ENCODE measurements around the gene MACROH2A1. TPM values are rescaled to one million over a fixed set of nuclear protein-coding genes. Genes with fewer than 3 reads are reported as not detected.

Gene MACROH2A1
- total and polyA plus RNA-seq, 5 donors, result 128 to 160 (median 146) TPM

DNA sequence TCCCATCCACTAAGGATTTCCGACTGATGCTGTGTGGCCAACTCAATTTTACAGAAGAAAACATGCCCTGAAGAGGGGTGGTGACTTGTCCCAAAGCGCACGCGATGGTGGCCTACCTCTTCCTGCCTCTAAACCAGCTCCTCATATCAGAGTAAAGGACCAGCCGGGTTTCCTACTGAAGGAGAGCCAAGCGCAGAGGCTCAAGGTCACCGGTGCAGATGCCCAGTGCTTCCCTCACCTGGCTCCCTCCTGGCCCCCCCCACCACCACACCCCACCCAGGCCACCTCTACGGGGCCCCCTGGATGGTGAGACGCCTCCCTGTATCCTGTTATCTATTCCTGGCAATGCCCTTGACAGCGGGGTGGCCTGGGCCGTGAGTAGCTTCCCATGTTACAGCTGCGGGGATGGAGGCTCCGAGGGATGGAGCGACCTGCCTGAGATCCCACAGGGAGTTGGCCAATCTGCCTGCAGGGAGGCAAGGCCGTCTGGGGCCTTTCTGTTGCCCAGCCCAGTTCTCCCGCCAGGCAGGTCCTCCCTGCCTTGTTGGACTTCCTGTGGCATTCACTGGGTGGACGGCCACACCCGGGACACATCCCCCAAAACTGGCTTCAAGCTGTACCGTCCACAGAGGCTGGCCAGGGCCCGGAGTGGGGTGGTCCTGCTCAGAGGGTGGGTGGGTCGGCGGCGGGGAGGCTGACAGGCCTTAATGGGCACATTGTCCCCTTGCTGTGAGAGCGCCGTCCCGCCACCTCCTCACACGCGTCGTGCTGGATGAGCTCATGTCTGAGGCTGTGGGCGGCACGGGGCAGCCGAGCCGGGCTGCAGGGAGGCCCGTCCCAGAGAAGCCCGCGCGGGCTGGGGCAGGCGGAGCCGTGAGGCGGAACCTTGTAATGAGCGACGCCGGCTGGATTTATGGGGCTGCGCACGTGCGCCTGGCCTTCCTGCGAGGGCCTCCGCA, 72.5 kb downstream of the MACROH2A1 start:
- H3K27ac ChIP-seq (ENCODE audit: low read length), result no peak overlapping the region
- H3K4me3 ChIP-seq (ENCODE audit: low read length), result no peak overlapping the region
- H3K4me1 ChIP-seq (ENCODE audit: control insufficient read depth, insufficient read depth, low read length), result no peaks in the 10 kb centered on the region
- intact Hi-C loops (cut with DNase I), result no loop called here
- peak in 1 of 3 donors; percentile 14 for DNase-seq
- no peaks in the 10 kb centered on the region for H3K9me3 ChIP-seq (ENCODE audit: control insufficient read depth, low read length)
- ATAC-seq, result no peak
- no peaks in the 10 kb centered on the region for H3K27me3 ChIP-seq (ENCODE audit: control insufficient read depth, insufficient read depth)
- 74% methylated on average over 48 of the region's 48 CpGs for WGBS

DNA sequence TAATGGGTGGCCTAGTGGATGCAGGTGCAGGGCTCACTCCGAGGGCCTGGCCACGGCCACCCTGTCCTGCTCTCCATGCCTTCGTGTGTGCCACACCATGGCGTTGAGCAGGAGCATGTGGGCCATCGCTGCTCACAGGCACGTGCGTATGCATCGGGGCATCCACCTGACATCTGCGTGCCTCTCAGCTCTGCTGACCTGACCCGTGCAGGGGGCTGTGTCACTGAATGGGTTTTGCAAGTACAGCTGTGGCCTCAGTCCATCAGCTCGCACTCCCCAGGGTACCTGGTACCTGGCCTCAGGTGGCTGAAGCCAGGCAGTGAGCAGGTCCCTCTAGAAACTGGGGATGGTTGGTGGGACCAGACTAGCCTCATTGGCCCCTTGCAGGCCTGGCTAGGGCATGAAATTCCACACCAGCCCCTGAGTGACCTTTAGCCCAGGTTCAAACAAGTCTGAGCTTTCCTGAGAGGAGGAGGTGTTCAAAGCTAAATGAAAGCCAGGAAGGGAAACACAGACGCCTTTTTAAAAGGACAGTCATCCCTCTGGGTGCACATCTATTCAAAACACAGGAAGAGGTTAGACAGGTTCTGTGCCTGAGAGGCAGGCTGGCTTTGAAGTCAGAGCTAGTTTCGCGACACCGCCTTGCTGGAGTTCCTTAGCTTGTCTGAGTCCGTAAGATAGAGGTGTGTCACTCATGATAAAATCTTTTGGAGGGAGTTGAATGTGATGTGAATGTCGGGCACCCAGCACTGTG, 74.0 kb downstream of the MACROH2A1 start:
- Histone ChIP-seq H3K27me3 (ENCODE audit: control insufficient read depth, insufficient read depth) (no peaks in the 10 kb centered on the region), H3K4me3 (ENCODE audit: low read length) (no peak overlapping the region), H3K4me1 (ENCODE audit: control insufficient read depth, insufficient read depth, low read length) (no peaks in the 10 kb centered on the region), H3K9me3 (ENCODE audit: control insufficient read depth, low read length) (no peaks in the 10 kb centered on the region), H3K27ac (ENCODE audit: low read length) (no peak overlapping the region)
- 88% methylated on average over 17 of the region's 17 CpGs for WGBS
- ATAC-seq (no peak), DNase-seq (no peak)
- intact Hi-C loops (cut with DNase I), result no loop called here

DNA sequence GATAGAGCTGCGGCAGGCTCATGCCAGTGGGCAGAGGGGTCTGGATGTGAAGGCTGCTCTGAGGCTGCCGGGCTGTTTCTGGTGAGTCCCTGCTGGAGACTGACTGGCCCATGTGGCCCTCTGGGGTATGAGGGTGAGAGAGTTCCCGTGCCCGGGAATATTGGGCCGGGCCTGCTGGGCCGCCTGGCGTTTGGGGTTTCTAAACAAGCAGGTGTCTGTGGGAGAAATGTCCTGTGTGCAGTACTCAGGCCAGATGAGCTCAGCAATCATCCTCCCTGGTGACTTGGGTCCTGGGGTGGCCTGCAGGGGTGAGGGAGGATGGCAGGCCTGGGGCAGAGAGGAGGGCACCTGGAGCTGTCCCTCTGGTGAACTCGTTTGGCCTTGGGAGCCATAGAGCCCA, 74.9 kb downstream of the MACROH2A1 start:
- Histone ChIP-seq H3K9me3 (ENCODE audit: control insufficient read depth, low read length) (no peaks in the 10 kb centered on the region), H3K27me3 (ENCODE audit: control insufficient read depth, insufficient read depth) (no peaks in the 10 kb centered on the region), H3K27ac (ENCODE audit: low read length) (no peak overlapping the region), H3K4me3 (ENCODE audit: low read length) (no peak overlapping the region), H3K4me1 (ENCODE audit: control insufficient read depth, insufficient read depth, low read length) (no peaks in the 10 kb centered on the region)
- no peak for ATAC-seq
- intact Hi-C loops (cut with DNase I), result no loop called here
- no peak for DNase-seq
- WGBS, result 93% methylated on average over 8 of the region's 8 CpGs

DNA sequence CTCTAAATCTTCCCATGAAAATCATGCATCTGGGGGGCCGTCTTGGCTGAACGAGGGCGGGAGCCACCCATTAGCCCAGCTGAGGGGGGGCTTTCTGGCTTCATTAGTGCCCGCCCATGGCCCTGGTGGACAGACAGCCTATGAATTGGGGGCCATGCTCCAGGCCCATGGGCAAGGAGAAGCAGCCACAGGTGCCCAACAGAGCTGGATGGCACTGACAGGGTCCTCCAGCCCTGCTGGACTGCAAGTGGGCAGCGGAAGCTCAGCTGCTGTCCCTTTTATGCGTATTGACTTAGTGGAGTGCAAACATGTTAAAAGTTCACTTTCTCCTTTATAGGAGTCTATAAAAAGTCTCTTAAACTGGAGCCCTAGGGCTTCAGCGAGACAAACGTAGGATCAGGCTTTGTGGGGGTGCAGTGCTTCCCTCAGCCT, 75.3 kb downstream of the MACROH2A1 start:
- no peak for ATAC-seq
- no peaks in the 10 kb centered on the region for H3K27me3 ChIP-seq (ENCODE audit: control insufficient read depth, insufficient read depth)
- H3K4me3 ChIP-seq (ENCODE audit: low read length), result no peak overlapping the region
- H3K9me3 ChIP-seq (ENCODE audit: control insufficient read depth, low read length), result no peaks in the 10 kb centered on the region
- intact Hi-C loops (cut with DNase I), result no loop called here
- 90% methylated on average over 8 of the region's 8 CpGs for WGBS
- H3K4me1 ChIP-seq (ENCODE audit: control insufficient read depth, insufficient read depth, low read length), result no peaks in the 10 kb centered on the region
- no peak overlapping the region for H3K27ac ChIP-seq (ENCODE audit: low read length)
- no peak for DNase-seq

DNA sequence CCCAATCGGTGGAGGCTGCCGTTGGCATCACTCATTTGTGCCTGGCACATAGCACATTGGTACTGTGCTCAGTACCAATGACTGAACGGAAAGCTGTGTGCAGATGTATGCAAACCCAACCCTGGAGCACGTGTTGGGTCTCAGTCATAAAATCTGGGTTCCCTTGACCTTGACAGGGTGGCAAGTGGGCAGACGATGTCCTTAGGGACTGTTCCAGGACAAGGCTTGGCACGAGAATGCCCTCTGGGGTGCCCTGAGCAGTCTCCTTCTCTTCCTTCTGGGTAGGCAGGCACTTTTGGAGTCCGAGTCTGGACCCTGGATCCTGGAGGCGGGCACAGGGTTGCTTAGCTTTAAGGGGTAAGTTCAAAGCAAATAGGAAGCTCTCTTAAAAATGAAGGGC, 75.8 kb downstream of the MACROH2A1 start:
- no peak overlapping the region for H3K27ac ChIP-seq (ENCODE audit: low read length)
- H3K4me1 ChIP-seq (ENCODE audit: control insufficient read depth, insufficient read depth, low read length), result no peaks in the 10 kb centered on the region
- intact Hi-C loops (cut with DNase I), result no loop called here
- WGBS, result 91% methylated on average over 8 of the region's 8 CpGs
- ATAC-seq (no peak), DNase-seq (no peak)
- no peaks in the 10 kb centered on the region for H3K9me3 ChIP-seq (ENCODE audit: control insufficient read depth, low read length)
- H3K27me3 ChIP-seq (ENCODE audit: control insufficient read depth, insufficient read depth), result no peaks in the 10 kb centered on the region
- H3K4me3 ChIP-seq (ENCODE audit: low read length), result no peak overlapping the region

DNA sequence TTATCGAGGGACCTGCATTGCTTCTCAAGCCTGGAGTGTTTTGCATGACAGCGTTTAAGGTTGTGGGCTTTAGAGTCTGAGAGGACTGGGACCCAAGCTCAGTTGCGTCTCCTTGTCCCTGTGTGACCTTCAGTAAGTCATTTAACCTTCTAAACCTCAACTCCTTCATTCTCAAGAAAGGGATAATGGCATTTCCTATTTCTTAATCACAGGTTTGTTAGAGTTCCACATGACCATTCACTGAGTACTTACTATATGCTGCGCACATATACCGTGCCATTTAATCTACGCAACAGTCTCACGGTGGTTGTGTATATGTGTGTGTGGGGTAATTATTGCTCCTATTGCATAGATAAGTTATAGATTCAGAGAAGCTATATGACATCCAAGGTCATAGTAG, 76.3 kb downstream of the MACROH2A1 start:
- H3K27ac ChIP-seq (ENCODE audit: low read length), result no peak overlapping the region
- H3K27me3 ChIP-seq (ENCODE audit: control insufficient read depth, insufficient read depth), result no peaks in the 10 kb centered on the region
- 91% methylated on average over 7 of the region's 7 CpGs for WGBS
- H3K4me3 ChIP-seq (ENCODE audit: low read length), result no peak overlapping the region
- intact Hi-C loops (cut with DNase I), result no loop called here
- no peaks in the 10 kb centered on the region for H3K9me3 ChIP-seq (ENCODE audit: control insufficient read depth, low read length)
- ATAC-seq, result no peak
- no peak for DNase-seq
- no peaks in the 10 kb centered on the region for H3K4me1 ChIP-seq (ENCODE audit: control insufficient read depth, insufficient read depth, low read length)

DNA sequence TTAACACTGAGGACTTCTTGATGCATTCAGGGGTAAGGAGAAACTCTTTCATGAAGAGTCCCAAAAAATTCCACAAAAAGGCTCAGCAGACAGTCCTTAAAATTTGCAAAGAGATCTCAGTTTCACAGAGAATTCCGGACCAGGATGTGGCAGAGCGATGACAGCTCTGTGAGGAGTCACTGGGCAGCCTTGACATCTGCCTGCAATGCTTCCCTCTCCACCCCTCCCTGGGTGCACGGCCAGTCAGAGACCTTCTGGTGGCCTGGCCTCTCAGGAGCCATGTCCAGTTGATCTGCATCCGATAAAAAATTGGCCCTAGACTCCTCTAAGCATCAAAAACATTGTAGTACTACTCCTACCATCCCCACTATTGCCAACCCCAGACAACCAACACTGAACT, 76.8 kb downstream of the MACROH2A1 start:
- DNase-seq (no peak), ATAC-seq (no peak)
- Histone ChIP-seq H3K4me3 (ENCODE audit: low read length) (no peak overlapping the region), H3K27ac (ENCODE audit: low read length) (no peak overlapping the region), H3K4me1 (ENCODE audit: control insufficient read depth, insufficient read depth, low read length) (no peaks in the 10 kb centered on the region), H3K27me3 (ENCODE audit: control insufficient read depth, insufficient read depth) (no peaks in the 10 kb centered on the region), H3K9me3 (ENCODE audit: control insufficient read depth, low read length) (no peaks in the 10 kb centered on the region)
- WGBS, result 68% methylated on average over 4 of the region's 4 CpGs
- intact Hi-C loops (cut with DNase I), result no loop called here

DNA sequence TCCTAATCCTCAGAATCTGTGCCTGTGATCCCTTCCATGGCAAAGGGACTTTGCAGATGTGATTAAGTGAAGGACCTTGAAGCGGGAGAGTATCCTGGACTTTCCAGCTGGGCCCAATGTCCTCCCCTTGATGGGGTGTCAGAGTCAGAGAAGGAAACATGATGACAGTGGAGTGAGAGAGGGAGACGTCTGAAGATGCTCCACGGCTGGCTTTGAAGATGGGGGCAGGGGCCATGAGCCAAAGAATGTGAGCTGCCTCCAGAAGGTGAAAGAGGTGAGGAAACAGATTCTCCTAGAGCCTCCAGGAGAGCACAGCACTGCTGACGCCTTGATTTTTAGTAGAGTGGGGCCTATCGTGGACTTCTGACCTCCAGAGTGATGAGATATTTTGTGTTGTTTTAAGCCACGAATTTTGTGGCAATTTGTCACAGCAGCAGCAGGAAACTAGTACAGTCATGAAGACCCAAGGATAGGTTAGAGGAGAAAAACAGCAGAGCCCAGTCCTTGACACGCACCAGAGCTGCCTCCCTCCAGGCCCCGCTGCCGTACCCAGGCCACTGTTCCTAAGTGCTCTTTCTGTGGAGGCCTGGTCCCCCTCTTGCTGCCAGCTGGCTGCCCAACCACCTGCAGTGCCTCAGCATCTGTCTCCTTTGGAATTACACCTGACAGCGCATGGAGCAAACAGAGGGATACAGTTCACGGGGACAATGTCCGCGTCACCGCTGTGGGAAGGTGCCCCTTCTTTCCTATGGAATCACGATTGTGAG, 78.1 kb downstream of the MACROH2A1 start:
- WGBS, result 87% methylated on average over 15 of the region's 15 CpGs
- no peaks in the 10 kb centered on the region for H3K4me1 ChIP-seq (ENCODE audit: control insufficient read depth, insufficient read depth, low read length)
- peak in 1 of 3 donors; percentile 19 for DNase-seq
- no peak for ATAC-seq
- H3K9me3 ChIP-seq (ENCODE audit: control insufficient read depth, low read length), result no peaks in the 10 kb centered on the region
- intact Hi-C loops (cut with DNase I), result no loop called here
- no peak overlapping the region for H3K27ac ChIP-seq (ENCODE audit: low read length)
- no peaks in the 10 kb centered on the region for H3K27me3 ChIP-seq (ENCODE audit: control insufficient read depth, insufficient read depth)
- no peak overlapping the region for H3K4me3 ChIP-seq (ENCODE audit: low read length)

DNA sequence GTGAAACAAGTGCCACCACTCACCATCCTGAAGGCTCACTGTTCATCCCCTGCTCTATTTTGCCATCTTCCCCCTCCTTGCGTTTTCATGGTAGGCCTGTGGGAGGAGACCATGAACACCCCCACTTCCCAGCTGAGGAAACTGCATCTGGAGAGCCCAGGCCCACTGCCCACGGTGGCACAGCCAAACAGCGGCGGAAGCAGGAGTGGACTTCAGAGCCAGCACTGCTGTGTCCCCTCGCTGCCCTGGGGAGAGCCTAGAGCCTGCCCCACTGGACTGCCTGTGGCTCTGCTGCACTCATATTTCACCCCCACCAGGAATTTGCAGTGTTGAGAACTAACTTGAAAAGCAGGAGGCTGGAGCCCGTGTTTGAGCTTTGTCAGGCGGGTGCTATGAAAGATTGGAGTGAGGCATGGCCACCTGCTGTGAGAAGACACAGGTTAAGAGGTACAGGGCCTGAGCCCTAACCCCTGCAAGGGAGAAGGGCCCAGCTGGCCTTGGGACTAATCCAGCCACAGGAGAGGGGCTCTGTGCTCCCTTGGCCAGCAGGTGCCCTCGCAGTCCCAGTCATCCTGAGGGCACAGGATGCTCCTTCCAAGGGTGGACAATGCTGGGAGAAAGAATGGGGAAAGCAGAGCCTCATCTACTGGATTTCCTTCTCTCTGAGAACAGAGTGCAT, 79.0 kb downstream of the MACROH2A1 start:
- WGBS, result 73% methylated on average over 8 of the region's 8 CpGs
- H3K9me3 ChIP-seq (ENCODE audit: control insufficient read depth, low read length), result no peaks in the 10 kb centered on the region
- intact Hi-C loops (cut with DNase I), result no loop called here

DNA sequence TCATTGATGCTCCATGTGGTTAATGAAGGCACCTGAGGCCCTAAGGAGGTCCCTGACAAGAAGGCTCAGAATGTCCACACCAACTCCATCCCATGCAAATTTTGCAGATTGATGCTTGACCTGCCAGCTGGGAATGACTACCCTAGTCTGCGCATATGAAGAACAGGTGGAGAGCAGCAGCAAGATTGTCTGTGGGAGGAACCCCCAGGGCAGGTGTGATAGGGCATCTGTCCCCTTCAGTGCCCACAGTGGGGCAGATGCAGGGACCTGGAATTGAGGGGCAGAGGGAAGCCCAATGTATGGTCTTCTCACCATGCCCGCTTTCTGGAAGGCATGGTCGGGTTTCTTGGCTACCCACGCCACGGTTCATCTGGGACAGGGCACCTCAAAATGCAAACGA, 79.6 kb downstream of the MACROH2A1 start:
- no peaks in the 10 kb centered on the region for H3K9me3 ChIP-seq (ENCODE audit: control insufficient read depth, low read length)
- H3K27ac ChIP-seq (ENCODE audit: low read length), result no peak overlapping the region
- ATAC-seq (no peak), DNase-seq (no peak)
- WGBS, result 95% methylated on average over 6 of the region's 6 CpGs
- no peak overlapping the region for H3K4me3 ChIP-seq (ENCODE audit: low read length)
- H3K27me3 ChIP-seq (ENCODE audit: control insufficient read depth, insufficient read depth), result no peaks in the 10 kb centered on the region
- no peaks in the 10 kb centered on the region for H3K4me1 ChIP-seq (ENCODE audit: control insufficient read depth, insufficient read depth, low read length)
- intact Hi-C loops (cut with DNase I), result no loop called here

More for the DNA sequence above, 79.0 kb downstream of the MACROH2A1 start:
- no peak overlapping the region for H3K4me3 ChIP-seq (ENCODE audit: low read length)
- no peaks in the 10 kb centered on the region for H3K4me1 ChIP-seq (ENCODE audit: control insufficient read depth, insufficient read depth, low read length)
- ATAC-seq, result no peak
- H3K27me3 ChIP-seq (ENCODE audit: control insufficient read depth, insufficient read depth), result no peaks in the 10 kb centered on the region
- DNase-seq, result peak in 1 of 3 donors; percentile 24
- no peak overlapping the region for H3K27ac ChIP-seq (ENCODE audit: low read length)
